HepG2 (cell line): ENCODE results near the gene LDB2. TPM values are rescaled to one million over a fixed set of nuclear protein-coding genes. Genes with fewer than 3 reads are reported as not detected.

Experiments used
- ATAC-seq: fragments of 200-7000 bp; cut with Tn5 transposase; 3 replicates; pipeline ENCODE4 v1.9.1; 2020; ENCODE audit warnings: mild to moderate bottlenecking, moderate library complexity
- BruUV-seq: library from RNA; stranded (reverse); fragments of 400-500 nt; replicated peaks from 2 replicates; lab custom pipeline; 2021; lab: Mats Ljungman, UMichigan
- CTCF ChIA-PET: fragments of 300-600 bp; formaldehyde crosslinking; extraction: SDS; loops from one replicate; lab custom pipeline; 2021; ENCODE audit warnings: low total read pairs, inconsistent platforms, low intra/inter-chr PET ratio; lab: Yijun Ruan, JAX
- POLR2A ChIA-PET: fragments of 350-600 bp; sonication (Branson Sonifier 250); formaldehyde crosslinking; loops from one replicate; lab custom pipeline; 2020; ENCODE audit warnings: antibody characterized with exemption, inconsistent platforms; lab: Yijun Ruan, JAX
- DNase-seq: peaks from one replicate; pipeline ENCODE4 v3.0.0-alpha.2; 2015; ENCODE audit warnings: low spot score
- FAIRE-seq: peaks from 3 replicates; lab custom pipeline; 2011; peaks lifted over from hg19 to GRCh38; lab: Jason Lieb, UNC
- H2AFZ ChIP-seq: one replicate; pipeline ENCODE4 v1.6.1; 2011; ENCODE audit warnings: low read length, inconsistent platforms
- H3K27ac ChIP-seq: fragments of 300-600 bp; 3 replicates; pipeline ENCODE4 v1.8.0; 2011; ENCODE audit warnings: mixed run types, mild to moderate bottlenecking, mixed read lengths, low read length, inconsistent platforms; ENCODE audit not compliant: insufficient read depth; ENCODE audit errors: extremely low read length
- H3K27me3 ChIP-seq, 2 experiments: fragments of 200-600 bp in 1 of 2; 2 replicates in 1 of 2; 3 replicates in 1 of 2; pipeline versions ENCODE4 v1.6.0 to v1.8.0; 2011; ENCODE audit warnings: low read length in 2 of 2, mild to moderate bottlenecking in 2 of 2, moderate library complexity in 2 of 2, inconsistent platforms in 1 of 2; ENCODE audit not compliant: insufficient read depth in 2 of 2, control insufficient read depth in 1 of 2
- H3K36me3 ChIP-seq, 2 experiments: fragments of 200-600 bp in 1 of 2; replicated peaks in 1 of 2; 2 replicates in 1 of 2; 3 replicates in 1 of 2; pipeline versions ENCODE4 v1.5.1 to v1.8.0; 2011; ENCODE audit warnings: low read length in 2 of 2, inconsistent platforms in 1 of 2; ENCODE audit not compliant: insufficient read depth in 2 of 2, control insufficient read depth in 1 of 2
- H3K4me1 ChIP-seq: 2 replicates; pipeline ENCODE4 v1.5.1; 2012; ENCODE audit warnings: low read length, inconsistent platforms; ENCODE audit not compliant: insufficient read depth
- H3K4me2 ChIP-seq: 2 replicates; pipeline ENCODE4 v1.6.0; 2011; ENCODE audit warnings: low read depth, low read length, inconsistent platforms
- H3K4me3 ChIP-seq, 3 experiments: fragments of 200-600 bp in 1 of 3; sonication (generic), shearing (Covaris generic) in 1 of 3; replicated peaks in 1 of 3; 2 replicates each; pipeline ENCODE4 v1.5.1; 2011 to 2016; ENCODE audit warnings: low read length in 3 of 3, inconsistent platforms in 2 of 3, low read depth in 2 of 3, mild to moderate bottlenecking in 2 of 3, control low read depth in 1 of 3, mixed read lengths in 1 of 3; ENCODE audit not compliant: insufficient read depth in 1 of 3
- H3K79me2 ChIP-seq: one replicate; pipeline ENCODE4 v1.6.1; 2011; ENCODE audit warnings: low read length, inconsistent platforms; ENCODE audit not compliant: insufficient read depth
- H3K9ac ChIP-seq: 2 replicates; pipeline ENCODE4 v1.6.0; 2011; ENCODE audit warnings: mild to moderate bottlenecking, low read depth, low read length, inconsistent platforms; ENCODE audit not compliant: insufficient read depth
- H3K9me3 ChIP-seq: 2 replicates; pipeline ENCODE4 v1.5.1; 2012; ENCODE audit warnings: mild to moderate bottlenecking, low read length
- H4K20me1 ChIP-seq: 2 replicates; pipeline ENCODE4 v1.6.0; 2011; ENCODE audit warnings: inconsistent platforms, mild to moderate bottlenecking, low read length, moderate library complexity; ENCODE audit not compliant: insufficient read depth
- HOXA3 ChIP-seq: sonication (generic); formaldehyde crosslinking; IDR thresholded peaks from 2 replicates; pipeline ENCODE4 v1.5.0; 2020; ENCODE audit warnings: missing genetic modification reagents
- JDP2 ChIP-seq: sonication (generic); formaldehyde crosslinking; IDR thresholded peaks from 2 replicates; pipeline ENCODE4 v1.8.1; 2022; ENCODE audit warnings: missing genetic modification reagents, borderline replicate concordance
- KLF15 ChIP-seq: sonication (generic); formaldehyde crosslinking; IDR thresholded peaks from 2 replicates; pipeline ENCODE4 v1.8.1; 2023; ENCODE audit warnings: borderline replicate concordance, mild to moderate bottlenecking, inconsistent platforms, missing genetic modification reagents, mixed read lengths
- MTA1 ChIP-seq: sonication (generic); formaldehyde crosslinking; IDR thresholded peaks from 2 replicates; pipeline ENCODE4 v1.4.0; 2020; ENCODE audit warnings: missing genetic modification reagents, mild to moderate bottlenecking, borderline replicate concordance
- RXRA ChIP-seq: sonication (generic); formaldehyde crosslinking; IDR thresholded peaks from 2 replicates; pipeline ENCODE4 v1.5.1; 2020; ENCODE audit warnings: missing genetic modification reagents
- SIN3B ChIP-seq: fragments of 150-350 bp; IDR thresholded peaks from 2 replicates; pipeline ENCODE4 v1.6.1; 2014; ENCODE audit warnings: low read length
- TMF1 ChIP-seq: sonication (generic); formaldehyde crosslinking; IDR thresholded peaks from 2 replicates; pipeline ENCODE4 v1.8.1; 2022; ENCODE audit warnings: low read depth, missing genetic modification reagents
- ZNF382 ChIP-seq: sonication (generic); formaldehyde crosslinking; IDR thresholded peaks from 2 replicates; pipeline ENCODE4 v1.5.0; 2020; ENCODE audit warnings: missing genetic modification reagents, mild to moderate bottlenecking, borderline replicate concordance
- ZNF546 ChIP-seq: sonication (generic); formaldehyde crosslinking; conservative IDR thresholded peaks from 2 replicates; pipeline ENCODE4 v1.8.1; 2023; ENCODE audit warnings: mild to moderate bottlenecking, missing genetic modification reagents
- ZNF629 ChIP-seq: sonication (generic); formaldehyde crosslinking; conservative IDR thresholded peaks from 2 replicates; pipeline ENCODE4 v1.5.0; 2020; ENCODE audit warnings: missing genetic modification reagents
- ZNF788 ChIP-seq: sonication (generic); formaldehyde crosslinking; IDR thresholded peaks from 2 replicates; pipeline ENCODE4 v1.5.0; 2020; ENCODE audit warnings: mild to moderate bottlenecking, missing genetic modification reagents, borderline replicate concordance
- ZNF850 ChIP-seq: sonication (generic); formaldehyde crosslinking; conservative IDR thresholded peaks from 2 replicates; pipeline ENCODE4 v1.9.0; 2021; ENCODE audit warnings: mild to moderate bottlenecking, missing genetic modification reagents
- WGBS: methylation state at CpG from one replicate; pipeline ENCODE4 v1.1.6; 2017; ENCODE audit warnings: low lambda C conversion rate; 5-methylcytosine and 5-hydroxymethylcytosine counted together
- in situ Hi-C: cut with HindIII; loops from 2 replicates; pipeline ENCODE4 v1.10.0; 2017; ENCODE audit warnings: low pct_unique_long_range_greater_than_20kb; ENCODE audit not compliant: extremely low pct_ligation_motif_present
- intact Hi-C: fragments of 100-400 bp; cut with micrococcal nuclease; formaldehyde crosslinking; loops from one replicate; pipeline ENCODE4 v1.10.0; 2022; ENCODE audit not compliant: unreplicated experiment
- polyA plus RNA-seq, 8 experiments: library from polyadenylated mRNA; depleted of rRNA in 3 of 8; stranded (reverse) in 7 of 8; unstranded in 1 of 8; fragments of >200 nt; fragmentation: Illumina TruSeq in 4 of 8; extraction: Trizol in 4 of 8; gene quantifications; 2 replicates each; pipeline versions ENCODE4 v1.2.1 to v1.2.3, GENCODE V29; 2011 to 2016; ENCODE audit warnings: low read depth in 4 of 8, missing spikeins in 1 of 8, mixed read lengths in 1 of 8; ENCODE audit not compliant: insufficient read depth in 1 of 8
- total RNA-seq, 5 experiments: library from RNA; depleted of rRNA; stranded (reverse); fragments of >200 nt; fragmentation: Illumina TruSeq; extraction: Trizol; gene quantifications; 2 replicates each; pipeline ENCODE4 v1.2.3, GENCODE V29; 2016; ENCODE audit warnings: low read depth in 1 of 5
- TF ChIP-seq, protein P1 (sequence below): sonication (generic); formaldehyde crosslinking; IDR thresholded peaks from 2 replicates; pipeline ENCODE4 v1.4.0; 2020; ENCODE audit warnings: missing genetic modification reagents, low read depth, mild to moderate bottlenecking, borderline replicate concordance

Gene LDB2
- total and polyA plus RNA-seq, 2 of the 13 experiments (the other 11 are each of a cell fraction or from before 2014, with no cell fraction given), result not detected

- FAIRE-seq, result no peak
- no peaks in the 10 kb centered on the region for H3K36me3 ChIP-seq
- H2AFZ ChIP-seq, result no peak overlapping the region
- H3K4me2 ChIP-seq, result no peak overlapping the region
- in situ Hi-C loops (no loop called here), intact Hi-C loops (no loop called here)
- no peaks in the 10 kb centered on the region for H3K79me2 ChIP-seq
- peaks cover 0 to 7% of the 10 kb centered on the region in 2 experiments; a peak in 4 of 5 replicates for H3K27me3 ChIP-seq
- no peak for ATAC-seq
- H3K4me1 ChIP-seq, result no peaks in the 10 kb centered on the region
- no peak for DNase-seq
- no peak overlapping the region for H3K27ac ChIP-seq
- POLR2A ChIA-PET, result no interaction called here
- no peak overlapping the region for H3K9ac ChIP-seq
- WGBS, result 29% methylated on average over 3 of the region's 3 CpGs
- H3K4me3 ChIP-seq, result no peak overlapping the region
- BruUV-seq, result no TSS peak
- TF ChIP-seq SIN3B (no peak), ZNF629 (CRISPR knock-in tag) (0 out of 2 replicates have a peak, but pooled peaks have one; percentile 33)
- CTCF ChIA-PET, result no interaction called here
- H4K20me1 ChIP-seq, result no peaks in the 10 kb centered on the region
- no peaks in the 10 kb centered on the region for H3K9me3 ChIP-seq
Measured at GRCh38 chr4:16777726-16778125, 120.7 kb downstream of the LDB2 start.

DNA sequence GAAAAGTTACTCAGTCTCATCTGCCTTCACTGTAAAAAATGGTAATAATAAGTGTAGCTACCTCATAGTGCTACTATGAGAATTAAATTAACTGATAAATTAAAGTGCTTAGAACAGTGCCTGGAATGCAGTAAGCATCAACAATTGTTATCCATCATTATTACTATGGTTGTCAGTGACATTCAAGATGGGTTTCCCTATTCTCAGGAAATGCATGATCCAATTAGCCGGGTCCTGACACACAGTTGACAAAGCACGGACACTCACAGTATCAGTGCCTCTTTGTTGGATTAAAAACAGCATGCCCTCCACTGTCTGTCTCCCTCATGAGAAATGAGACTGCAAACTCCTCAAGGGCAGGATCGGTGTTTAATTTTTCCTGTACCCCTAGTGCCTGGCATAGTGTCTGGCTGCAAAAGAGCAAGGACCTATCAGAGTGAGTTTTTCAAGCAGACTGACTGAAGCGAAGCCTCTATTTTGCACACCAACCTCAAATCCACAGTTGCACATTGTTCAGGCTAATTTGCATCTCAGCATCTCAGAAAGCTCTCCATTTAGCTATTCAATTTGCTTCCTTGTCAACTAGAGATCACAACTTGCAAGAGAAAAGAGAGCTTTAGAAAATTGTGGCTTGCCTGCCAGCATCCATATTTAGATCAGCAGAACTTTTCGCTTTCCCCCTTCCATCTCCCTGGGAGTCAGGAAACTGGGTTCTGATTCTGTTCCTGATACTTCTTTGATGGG, 122.9 kb downstream of the LDB2 start:
- no peak for TF ChIP-seq ZNF850 (CRISPR knock-in tag)
- TF ChIP-seq JDP2 (CRISPR knock-in tag), result no peak
- TF ChIP-seq ZNF382 (CRISPR knock-in tag), result no peak
- TF ChIP-seq, protein P1, sequence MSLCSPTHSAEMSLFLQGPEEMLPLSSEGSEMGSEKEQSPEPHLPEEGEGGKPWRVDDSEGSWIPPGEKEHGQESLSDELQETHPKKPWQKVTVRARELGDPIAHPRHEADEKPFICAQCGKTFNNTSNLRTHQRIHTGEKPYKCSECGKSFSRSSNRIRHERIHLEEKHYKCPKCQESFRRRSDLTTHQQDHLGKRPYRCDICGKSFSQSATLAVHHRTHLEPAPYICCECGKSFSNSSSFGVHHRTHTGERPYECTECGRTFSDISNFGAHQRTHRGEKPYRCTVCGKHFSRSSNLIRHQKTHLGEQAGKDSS (CRISPR knock-in tag), result no peak
- no peak for TF ChIP-seq ZNF788 (CRISPR knock-in tag)
- no peak for TF ChIP-seq KLF15
- no peak for TF ChIP-seq HOXA3 (CRISPR knock-in tag)
- TF ChIP-seq RXRA (CRISPR knock-in tag), result no peak
- no peak for TF ChIP-seq MTA1
- no peak for TF ChIP-seq ZNF546
- no peak for TF ChIP-seq TMF1 (CRISPR knock-in tag)
- 2% methylated on average over 3 of the region's 5 CpGs for whole genome bisulfite sequencing
- Histone ChIP-seq H3K9me3 (no peaks in the 10 kb centered on the region), H2AFZ (no peak overlapping the region), H3K4me1 (no peaks in the 10 kb centered on the region), H3K9ac (no peak overlapping the region), H3K4me3 (no peak overlapping the region), H4K20me1 (no peaks in the 10 kb centered on the region), H3K4me2 (no peak overlapping the region), H3K36me3 (no peaks in the 10 kb centered on the region), H3K27ac (no peak overlapping the region), H3K27me3 (peaks cover 0 to 7% of the 10 kb centered on the region in 2 experiments; a peak in 4 of 5 replicates), H3K79me2 (no peaks in the 10 kb centered on the region)
- no TSS peak for BruUV-seq
- FAIRE-seq (no peak), ATAC-seq (no peak), DNase-seq (no peak)
- CTCF ChIA-PET, result no interaction called here
- in situ Hi-C loops, result no loop called here
- intact Hi-C loops, result no loop called here
- POLR2A ChIA-PET, result no interaction called here
